Myocyte (in vitro differentiated cells): Measurements from ENCODE around the gene PRKCSH. TPM values are rescaled to one million over a fixed set of nuclear protein-coding genes. Genes with fewer than 3 reads are reported as not detected.
"Not testable (repeated sequence)": the region's sequence is repeated elsewhere in the genome, so short reads cannot be mapped to it uniquely, and the experiment has no call there.

Source experiments
- DNase-seq: peaks from one replicate; pipeline ENCODE4 v3.0.0-alpha.2; 2012; ENCODE audit warnings: low read depth
- total RNA-seq: library from RNA; depleted of rRNA; stranded (reverse); fragments of >200 nt; gene quantifications from 2 replicates; pipeline ENCODE4 v1.2.3, GENCODE V29; 2014

Gene PRKCSH
- total RNA-seq, 1 donor from 2014 or later, result 93.8 TPM

- DNase-seq, result not testable (repeated sequence)
Measured at GRCh38 chr19:11468266-11468845, 32.9 kb downstream of the PRKCSH start.

GRCh38 chr19:11473725-11474124 is 38.3 kb downstream of the PRKCSH start:
- no peak for DNase-seq

GRCh38 chr19:11475343-11475742 is 39.9 kb downstream of the PRKCSH start:
- DNase-seq, result not testable (repeated sequence)

- DNase-seq, result no peak
Measured at GRCh38 chr19:11475861-11476260, 40.4 kb downstream of the PRKCSH start.

GRCh38 chr19:11478167-11479089 is 43.0 kb downstream of the PRKCSH start:
- DNase-seq, result no peak

GRCh38 chr19:11479090-11479897 is 43.9 kb downstream of the PRKCSH start:
- DNase-seq, result no peak

GRCh38 chr19:11479898-11480714 is 44.7 kb downstream of the PRKCSH start:
- no peak for DNase-seq

GRCh38 chr19:11480715-11481533 is 45.5 kb downstream of the PRKCSH start, which contains the start of gene ELAVL3:
Gene ELAVL3 (minus strand): TSS chr19:11481046. CDS start chr19:11480608, 438 bp downstream.
- DNase-seq, result no peak

GRCh38 chr19:11481534-11482383 is 46.3 kb downstream of the PRKCSH start:
- peak; percentile 70 for DNase-seq

- peak; percentile 68 for DNase-seq
Measured at GRCh38 chr19:11482384-11483050, 47.1 kb downstream of the PRKCSH start.

- DNase-seq, result no peak
Measured at GRCh38 chr19:11483366-11484111, 48.1 kb downstream of the PRKCSH start.

GRCh38 chr19:11485245-11485837 is 49.9 kb downstream of the PRKCSH start:
- DNase-seq, result no peak

- no peak for DNase-seq
Measured at GRCh38 chr19:11486661-11487503, 51.4 kb downstream of the PRKCSH start.

GRCh38 chr19:11489378-11489777 is 53.9 kb downstream of the PRKCSH start:
- no peak for DNase-seq

- DNase-seq, result no peak
Measured at GRCh38 chr19:11494634-11495285, 59.3 kb downstream of the PRKCSH start.

GRCh38 chr19:11495481-11495880 is 60.0 kb downstream of the PRKCSH start:
- no peak for DNase-seq
